B cell (primary cell): ENCODE measurements around the gene DIPK1A. TPM values are rescaled to one million over a fixed set of nuclear protein-coding genes. Genes with fewer than 3 reads are reported as not detected.

Source experiments
- ATAC-seq: fragments of 200-7000 bp; cut with Tn5 transposase; one replicate; pipeline ENCODE4 v1.10.0; 2021; ENCODE audit warnings: low read depth, mild to moderate bottlenecking, moderate number of reproducible peaks, moderate library complexity
- CTCF ChIA-PET: fragments of 350-600 bp; sonication (Branson Sonifier 250); formaldehyde crosslinking; loops from one replicate; lab custom pipeline; 2021; ENCODE audit warnings: antibody characterized with exemption, inconsistent platforms; lab: Charles Lee
- POLR2A ChIA-PET: fragments of 350-600 bp; sonication (Branson Sonifier 250); formaldehyde crosslinking; loops from one replicate; lab custom pipeline; 2021; ENCODE audit warnings: antibody characterized with exemption; lab: Charles Lee
- DNase-seq: peaks from one replicate; pipeline ENCODE4 v3.0.0; 2013
- H2AFZ ChIP-seq: 2 replicates; pipeline ENCODE4 v1.6.1; 2012; ENCODE audit warnings: mild to moderate bottlenecking, low read depth, low read length; ENCODE audit not compliant: insufficient read depth, poor library complexity, severe bottlenecking
- H3K27ac ChIP-seq, 2 donors: 1 replicate in 1 of 2; 2 replicates in 1 of 2; pipeline ENCODE4 v1.5.1; 2012 to 2013; ENCODE audit warnings: low read length in 2 of 2, mild to moderate bottlenecking in 2 of 2, moderate library complexity in 1 of 2
- H3K27me3 ChIP-seq, 4 experiments: fragments of 200-600 bp in 1 of 4; sonication (generic) in 1 of 4; replicated peaks in 1 of 4; 1 replicate in 2 of 4; 2 replicates in 2 of 4; pipeline versions ENCODE4 v1.6.1 to v1.7.0; 2013 to 2016; ENCODE audit warnings: low read length in 3 of 4, mild to moderate bottlenecking in 2 of 4, mixed read lengths in 1 of 4, moderate library complexity in 1 of 4; ENCODE audit not compliant: insufficient read depth in 4 of 4, control insufficient read depth in 3 of 4; ENCODE audit errors: control extremely low read depth in 1 of 4
- H3K36me3 ChIP-seq, 2 experiments: replicated peaks in 1 of 2; 1 replicate in 1 of 2; 2 replicates in 1 of 2; pipeline versions ENCODE4 v1.6.1 to v1.7.1; 2013; ENCODE audit warnings: low read length in 1 of 2; ENCODE audit not compliant: insufficient read depth in 2 of 2, control insufficient read depth in 1 of 2; ENCODE audit errors: control extremely low read depth in 1 of 2, extremely low read depth in 1 of 2
- H3K4me1 ChIP-seq, 2 donors: fragments of 200-600 bp in 1 of 2; sonication (generic) in 1 of 2; 1 replicate in 1 of 2; 2 replicates in 1 of 2; pipeline versions ENCODE4 v1.5.1 to v1.6.1; 2013 to 2017; ENCODE audit warnings: low read length in 2 of 2; ENCODE audit not compliant: control insufficient read depth in 2 of 2, insufficient read depth in 2 of 2
- H3K4me2 ChIP-seq: replicated peaks from 2 replicates; pipeline ENCODE3; 2012; ENCODE audit warnings: mild to moderate bottlenecking, low read depth, low read length; ENCODE audit not compliant: poor library complexity, severe bottlenecking
- H3K4me3 ChIP-seq, 5 experiments: fragments of 200-600 bp in 1 of 5; sonication (generic) in 1 of 5; 1 replicate in 3 of 5; 2 replicates in 2 of 5; pipeline versions ENCODE4 v1.5.1 to v1.7.0; 2011 to 2016; ENCODE audit warnings: low read length in 4 of 5, mild to moderate bottlenecking in 4 of 5, low read depth in 2 of 5, control low read depth in 1 of 5, moderate library complexity in 1 of 5; ENCODE audit not compliant: insufficient read depth in 1 of 5; ENCODE audit errors: control extremely low read depth in 1 of 5, extremely low read depth in 1 of 5
- H3K79me2 ChIP-seq: fragments of 200-600 bp; sonication (generic); one replicate; pipeline ENCODE4 v1.6.0; 2016; ENCODE audit warnings: low read length; ENCODE audit not compliant: control insufficient read depth, insufficient read depth
- H3K9ac ChIP-seq: fragments of 200-600 bp; sonication (generic); 2 replicates; pipeline ENCODE4 v1.6.1; 2017; ENCODE audit warnings: mild to moderate bottlenecking, low read length, moderate library complexity
- H3K9me3 ChIP-seq, 3 donors: one replicate each; pipeline versions ENCODE4 v1.6.1 to v1.7.1; 2013; ENCODE audit warnings: low read length in 2 of 3; ENCODE audit not compliant: control insufficient read depth in 2 of 3, insufficient read depth in 1 of 3; ENCODE audit errors: control extremely low read depth in 1 of 3
- H4K20me1 ChIP-seq: 2 replicates; pipeline ENCODE4 v1.6.0; 2012; ENCODE audit warnings: mild to moderate bottlenecking, low read length; ENCODE audit not compliant: insufficient read depth, control insufficient read depth, poor library complexity, severe bottlenecking
- H3K27ac Mint-ChIP-seq: one replicate; pipeline ENCODE4 v1.8.0; 2021; ENCODE audit warnings: mixed read lengths
- H3K27me3 Mint-ChIP-seq: one replicate; pipeline ENCODE4 v1.8.0; 2021; ENCODE audit warnings: mixed read lengths
- H3K4me1 Mint-ChIP-seq: one replicate; pipeline ENCODE4 v1.8.0; 2021; ENCODE audit warnings: mixed read lengths
- H3K4me3 Mint-ChIP-seq: one replicate; pipeline ENCODE4 v1.8.0; 2021; ENCODE audit warnings: mixed read lengths
- H3K9me3 Mint-ChIP-seq: one replicate; pipeline ENCODE4 v1.8.0; 2022; ENCODE audit warnings: mixed read lengths; ENCODE audit not compliant: insufficient read depth
- EZH2 ChIP-seq: IDR thresholded peaks from 2 replicates; pipeline ENCODE4 v1.6.1; 2012; ENCODE audit warnings: borderline replicate concordance, low read depth, mild to moderate bottlenecking, moderate library complexity, low read length; ENCODE audit not compliant: insufficient read depth, poor library complexity, severe bottlenecking
- WGBS: methylation state at CpG from one replicate; pipeline ENCODE4 v1.1.5; 2013; ENCODE audit warnings: missing lambda C conversion rate; ENCODE audit not compliant: insufficient coverage; 5-methylcytosine and 5-hydroxymethylcytosine counted together
- intact Hi-C: fragments of 100-400 bp; cut with micrococcal nuclease; formaldehyde crosslinking; loops from one replicate; pipeline ENCODE4 v1.10.0; 2022
- polyA minus RNA-seq: library from RNA; depleted of rRNA, polyadenylated mRNA; stranded (reverse); fragments of >200 nt; gene quantifications from 2 replicates; pipeline ENCODE4 v1.2.3, GENCODE V29; 2012
- polyA plus RNA-seq: library from polyadenylated mRNA; depleted of rRNA; stranded (reverse); fragments of >200 nt; gene quantifications from 2 replicates; pipeline ENCODE4 v1.2.3, GENCODE V29; 2012
- total RNA-seq, 2 donors: library from RNA; stranded (reverse); fragments of 120-200 nt in 1 of 2; gene quantifications; 1 replicate in 1 of 2; 2 replicates in 1 of 2; pipeline versions ENCODE4 v1.2.3 to v1.2.4, GENCODE V29; 2013 to 2022
- TF ChIP-seq, protein P1 (sequence below): fragments of 200-600 bp; IDR thresholded peaks from one replicate; pipeline ENCODE4 v1.8.0; 2022; ENCODE audit warnings: antibody characterized with exemption, mild to moderate bottlenecking

Gene DIPK1A
- total RNA-seq (20.1 and 22.7 TPM in 2 replicates), polyA plus RNA-seq (10.7 and 11.9 TPM in 2 replicates), polyA minus RNA-seq (7.8 and 11.9 TPM in 2 replicates)
- 23.4 TPM for total RNA-seq (2013)

DNA sequence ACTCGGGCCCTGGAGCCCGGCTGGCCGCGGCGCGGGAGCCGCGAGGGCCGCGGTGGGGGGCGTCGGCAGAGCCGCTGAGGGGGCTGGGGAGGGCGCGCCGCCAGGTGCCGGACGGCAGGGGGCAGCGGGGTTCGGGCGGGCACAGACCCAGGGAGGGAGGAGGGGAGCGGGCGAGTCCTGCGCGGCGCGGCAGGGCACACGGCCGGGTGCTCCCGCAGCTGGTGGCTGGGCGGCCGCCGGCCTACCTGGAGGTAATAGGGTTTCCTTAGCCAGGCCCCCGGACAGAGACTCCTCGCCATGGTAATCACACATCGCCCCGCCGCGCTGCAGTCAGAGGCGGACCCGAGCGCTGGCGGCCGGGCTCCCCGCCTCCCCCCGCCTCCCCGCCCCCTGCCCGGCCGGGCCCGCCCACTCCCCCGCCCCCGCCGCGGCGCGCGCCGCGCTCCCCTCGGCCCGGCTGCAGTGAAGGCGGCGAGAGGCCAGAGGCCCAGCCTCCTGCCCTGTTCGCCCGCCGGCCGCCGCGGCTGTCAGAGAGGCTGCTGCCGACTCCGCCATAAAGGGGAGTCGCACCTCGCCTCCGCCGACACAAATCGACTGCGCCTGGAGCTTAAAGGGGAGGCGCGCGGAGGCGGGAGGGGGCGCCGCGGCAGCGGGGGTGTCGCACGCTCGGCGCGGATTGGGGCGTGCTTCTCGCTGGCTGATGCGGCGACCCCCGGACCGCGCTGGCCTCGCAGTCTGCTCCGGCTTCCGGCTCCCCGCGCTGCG is at the start of gene DIPK1A:
Gene DIPK1A (minus strand): TSS at position 332 of the 765 bp plus-strand sequence. CDS start 33 bp downstream, at position 299.
- CTCF ChIA-PET, result interaction anchor here (0.9 to 11.2 kb wide), 25 partner anchors 10 to 129 kb away, joined by 3 to 295 read pairs (median 14); partner anchors contain the start of genes MTF2 and RPL5
- intact Hi-C loops, result loop anchor here (2.0 to 10.0 kb wide), 5 partner anchors 17 to 886 kb away; partner anchors contain the start of genes CCDC18, DR1, MTF2 and TMED5
- peaks cover 56 to 74% of the 10 kb centered on the region in 2 donors for H3K4me1 ChIP-seq
- DNase-seq, result peak; percentile 91
- no peaks in the 10 kb centered on the region for H4K20me1 ChIP-seq
- peaks cover 38% of the 10 kb centered on the region for H3K4me1 Mint-ChIP-seq
- H3K27ac ChIP-seq, result peak within 1 kb of the TSS; percentile 97 to 98
- peak within 1 kb of the TSS; percentile 92 for H3K4me3 Mint-ChIP-seq
- peak within 1 kb of the TSS; percentile 97 for H3K9ac ChIP-seq
- H3K27ac Mint-ChIP-seq, result peak within 1 kb of the TSS; percentile 94
- H3K9me3 ChIP-seq, result no peaks in the 10 kb centered on the region
- no peak for TF ChIP-seq EZH2
- TF ChIP-seq, protein P1, sequence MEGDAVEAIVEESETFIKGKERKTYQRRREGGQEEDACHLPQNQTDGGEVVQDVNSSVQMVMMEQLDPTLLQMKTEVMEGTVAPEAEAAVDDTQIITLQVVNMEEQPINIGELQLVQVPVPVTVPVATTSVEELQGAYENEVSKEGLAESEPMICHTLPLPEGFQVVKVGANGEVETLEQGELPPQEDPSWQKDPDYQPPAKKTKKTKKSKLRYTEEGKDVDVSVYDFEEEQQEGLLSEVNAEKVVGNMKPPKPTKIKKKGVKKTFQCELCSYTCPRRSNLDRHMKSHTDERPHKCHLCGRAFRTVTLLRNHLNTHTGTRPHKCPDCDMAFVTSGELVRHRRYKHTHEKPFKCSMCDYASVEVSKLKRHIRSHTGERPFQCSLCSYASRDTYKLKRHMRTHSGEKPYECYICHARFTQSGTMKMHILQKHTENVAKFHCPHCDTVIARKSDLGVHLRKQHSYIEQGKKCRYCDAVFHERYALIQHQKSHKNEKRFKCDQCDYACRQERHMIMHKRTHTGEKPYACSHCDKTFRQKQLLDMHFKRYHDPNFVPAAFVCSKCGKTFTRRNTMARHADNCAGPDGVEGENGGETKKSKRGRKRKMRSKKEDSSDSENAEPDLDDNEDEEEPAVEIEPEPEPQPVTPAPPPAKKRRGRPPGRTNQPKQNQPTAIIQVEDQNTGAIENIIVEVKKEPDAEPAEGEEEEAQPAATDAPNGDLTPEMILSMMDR, result peak; percentile 45
- under 1% methylated on average over 98 of the region's 103 CpGs for WGBS
- peak within 1 kb of the TSS; percentile 76 for H3K4me2 ChIP-seq
- peaks cover 68% of the 10 kb centered on the region for H3K79me2 ChIP-seq
- H3K27me3 Mint-ChIP-seq, result no peaks in the 10 kb centered on the region
- POLR2A ChIA-PET, result interaction anchor here (0.6 to 4.5 kb wide), 14 partner anchors 9 to 384 kb away, joined by 3 to 116 read pairs (median 8); partner anchors contain the start of genes DR1, MTF2 and RPL5
- peak within 1 kb of the TSS; percentile 90 for H2AFZ ChIP-seq
- H3K4me3 ChIP-seq, result peak within 1 kb of the TSS; percentile 80 to 91 (median 86)
- ATAC-seq, result peak; percentile 64
- H3K9me3 Mint-ChIP-seq, result no peaks in the 10 kb centered on the region
- no peaks in the 10 kb centered on the region for H3K27me3 ChIP-seq
- no peaks in the 10 kb centered on the region for H3K36me3 ChIP-seq
